CD1c-positive myeloid dendritic cell (primary cell): ENCODE data around the gene PTPRQ.
"Not testable (repeated sequence)": the region's sequence is repeated elsewhere in the genome, so short reads cannot be mapped to it uniquely, and the experiment has no call there.

Source experiments
- DNase-seq: peaks from one replicate; pipeline ENCODE4 v3.0.0-alpha.2; 2016; ENCODE audit errors: extremely low spot score

The PTPRQ gene

GRCh38 chr12:80634903-80635302, 190.9 kb downstream of the PTPRQ start:
- no peak for DNase-seq

- DNase-seq: no peak
These were observed 192.8 kb downstream of the PTPRQ start for GRCh38 chr12:80636832-80637231.

- DNase-seq: no peak
These were observed 197.9 kb downstream of the PTPRQ start for GRCh38 chr12:80641936-80642335.

- no peak for DNase-seq
These were observed 199.9 kb downstream of the PTPRQ start for GRCh38 chr12:80643961-80644360.

- DNase-seq: no peak
These were observed 204.8 kb downstream of the PTPRQ start for GRCh38 chr12:80648881-80649280.

- no peak for DNase-seq
These were observed 211.7 kb downstream of the PTPRQ start for GRCh38 chr12:80655751-80656150.

GRCh38 chr12:80659512-80660063, 215.6 kb downstream of the PTPRQ start:
- DNase-seq: no peak

GRCh38 chr12:80662586-80662985, 218.6 kb downstream of the PTPRQ start:
- DNase-seq: no peak

GRCh38 chr12:80670214-80670613, 226.2 kb downstream of the PTPRQ start:
- DNase-seq: no peak

- not testable (repeated sequence) for DNase-seq
These were observed 232.1 kb downstream of the PTPRQ start for GRCh38 chr12:80676042-80676636.

GRCh38 chr12:80676856-80677255, 232.8 kb downstream of the PTPRQ start:
- no peak for DNase-seq

- DNase-seq: no peak
These were observed 234.0 kb downstream of the PTPRQ start for GRCh38 chr12:80677994-80678393.

GRCh38 chr12:80679346-80680131, 235.5 kb downstream of the PTPRQ start:
- DNase-seq: no peak

- no peak for DNase-seq
These were observed 237.3 kb downstream of the PTPRQ start for GRCh38 chr12:80681287-80681686.

GRCh38 chr12:80681786-80682185, 237.8 kb downstream of the PTPRQ start:
- DNase-seq: no peak

GRCh38 chr12:80684077-80684495, 240.1 kb downstream of the PTPRQ start:
- no peak for DNase-seq

GRCh38 chr12:80690090-80690489, 246.1 kb downstream of the PTPRQ start:
- no peak for DNase-seq

GRCh38 chr12:80690513-80690912, 246.5 kb downstream of the PTPRQ start:
- DNase-seq: no peak

- DNase-seq: no peak
These were observed 248.1 kb downstream of the PTPRQ start for GRCh38 chr12:80692114-80692513.

GRCh38 chr12:80697270-80697887, 253.3 kb downstream of the PTPRQ start:
- no peak for DNase-seq

- DNase-seq: no peak
These were observed 254.2 kb downstream of the PTPRQ start for GRCh38 chr12:80698256-80698655.

GRCh38 chr12:80698847-80699542, 255.0 kb downstream of the PTPRQ start:
- no peak for DNase-seq
